Measurements from ENCODE around the gene ALKBH1.

ALKBH1 gene

GRCh38 chr14:77717608-77718305, 9.9 kb upstream of the ALKBH1 start:
- H3K4me2 ChIP-seq (ENCODE audit: insufficient read depth, low read length): no peak overlapping the region
- no peak for DNase-seq
- H3K9me3 ChIP-seq (ENCODE audit: insufficient read depth, low read length, severe bottlenecking): no peaks in the 10 kb centered on the region
- TF ChIP-seq EZH2 (IDR thresholded peaks at IDR 0.05; ENCODE audit: borderline replicate concordance, low read depth, low read length, severe bottlenecking): no peak
- TF ChIP-seq, protein P1, sequence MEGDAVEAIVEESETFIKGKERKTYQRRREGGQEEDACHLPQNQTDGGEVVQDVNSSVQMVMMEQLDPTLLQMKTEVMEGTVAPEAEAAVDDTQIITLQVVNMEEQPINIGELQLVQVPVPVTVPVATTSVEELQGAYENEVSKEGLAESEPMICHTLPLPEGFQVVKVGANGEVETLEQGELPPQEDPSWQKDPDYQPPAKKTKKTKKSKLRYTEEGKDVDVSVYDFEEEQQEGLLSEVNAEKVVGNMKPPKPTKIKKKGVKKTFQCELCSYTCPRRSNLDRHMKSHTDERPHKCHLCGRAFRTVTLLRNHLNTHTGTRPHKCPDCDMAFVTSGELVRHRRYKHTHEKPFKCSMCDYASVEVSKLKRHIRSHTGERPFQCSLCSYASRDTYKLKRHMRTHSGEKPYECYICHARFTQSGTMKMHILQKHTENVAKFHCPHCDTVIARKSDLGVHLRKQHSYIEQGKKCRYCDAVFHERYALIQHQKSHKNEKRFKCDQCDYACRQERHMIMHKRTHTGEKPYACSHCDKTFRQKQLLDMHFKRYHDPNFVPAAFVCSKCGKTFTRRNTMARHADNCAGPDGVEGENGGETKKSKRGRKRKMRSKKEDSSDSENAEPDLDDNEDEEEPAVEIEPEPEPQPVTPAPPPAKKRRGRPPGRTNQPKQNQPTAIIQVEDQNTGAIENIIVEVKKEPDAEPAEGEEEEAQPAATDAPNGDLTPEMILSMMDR (IDR thresholded peaks at IDR 0.05; ENCODE audit: borderline replicate concordance, extremely low read depth, low read length, poor library complexity, severe bottlenecking): no peak
- peaks cover 26% of the 10 kb centered on the region for H3K79me2 ChIP-seq (ENCODE audit: insufficient read depth, low read length)
- peaks cover 25% of the 10 kb centered on the region; the same call in 1 of the 2 replicates for H4K20me1 ChIP-seq (ENCODE audit: insufficient read depth, low read length)
- no peak overlapping the region for H3K4me3 ChIP-seq (ENCODE audit: low read depth in 1 of 2, low read length in 2 of 2)
- H3K4me1 ChIP-seq (ENCODE audit: insufficient read depth, low read length): no peaks in the 10 kb centered on the region
- no peak overlapping the region for H3K9ac ChIP-seq (ENCODE audit: low read depth, low read length)
- H3K27ac ChIP-seq (ENCODE audit: low read length): no peak overlapping the region
- peaks cover 95% of the 10 kb centered on the region for H3K36me3 ChIP-seq (ENCODE audit: insufficient read depth, low read length)
- peak; percentile 13; the same call in 1 of the 3 replicates for ATAC-seq (ENCODE audit: insufficient read depth, low read depth)
- H3K27me3 ChIP-seq (ENCODE audit: insufficient read depth, low read length, poor library complexity): no peaks in the 10 kb centered on the region
- no peak overlapping the region for H2AFZ ChIP-seq (ENCODE audit: low read depth, low read length)

- Histone ChIP-seq H3K27me3 (ENCODE audit: insufficient read depth, low read length, poor library complexity) (no peaks in the 10 kb centered on the region), H3K4me3 (ENCODE audit: low read depth in 1 of 2, low read length in 2 of 2) (no peak overlapping the region), H3K79me2 (ENCODE audit: insufficient read depth, low read length) (peaks cover 49% of the 10 kb centered on the region), H3K4me2 (ENCODE audit: insufficient read depth, low read length) (no peak overlapping the region), H4K20me1 (ENCODE audit: insufficient read depth, low read length) (peaks cover 27% of the 10 kb centered on the region; the same call in 1 of the 2 replicates), H3K9ac (ENCODE audit: low read depth, low read length) (no peak overlapping the region), H2AFZ (ENCODE audit: low read depth, low read length) (no peak overlapping the region), H3K9me3 (ENCODE audit: insufficient read depth, low read length, severe bottlenecking) (no peaks in the 10 kb centered on the region), H3K4me1 (ENCODE audit: insufficient read depth, low read length) (peaks cover 8% of the 10 kb centered on the region; the same call in 1 of the 2 replicates), H3K27ac (ENCODE audit: low read length) (no peak overlapping the region), H3K36me3 (ENCODE audit: insufficient read depth, low read length) (peaks cover 90% of the 10 kb centered on the region)
- no peak for ATAC-seq (ENCODE audit: insufficient read depth, low read depth)
- no peak for TF ChIP-seq EZH2 (IDR thresholded peaks at IDR 0.05; ENCODE audit: borderline replicate concordance, low read depth, low read length, severe bottlenecking)
- TF ChIP-seq, protein P1 (IDR thresholded peaks at IDR 0.05; ENCODE audit: borderline replicate concordance, extremely low read depth, low read length, poor library complexity, severe bottlenecking): no peak
- DNase-seq: no peak
These were observed 7.1 kb upstream of the ALKBH1 start for GRCh38 chr14:77714926-77715325.

- Histone ChIP-seq H3K9ac (ENCODE audit: low read depth, low read length) (no peak overlapping the region), H3K4me1 (ENCODE audit: insufficient read depth, low read length) (peaks cover 36% of the 10 kb centered on the region), H4K20me1 (ENCODE audit: insufficient read depth, low read length) (peaks cover 30% of the 10 kb centered on the region; the same call in 1 of the 2 replicates), H3K9me3 (ENCODE audit: insufficient read depth, low read length, severe bottlenecking) (no peaks in the 10 kb centered on the region), H3K79me2 (ENCODE audit: insufficient read depth, low read length) (peaks cover 91% of the 10 kb centered on the region), H3K27ac (ENCODE audit: low read length) (no peak overlapping the region), H3K27me3 (ENCODE audit: insufficient read depth, low read length, poor library complexity) (no peaks in the 10 kb centered on the region), H3K4me2 (ENCODE audit: insufficient read depth, low read length) (peak overlapping the region; percentile 87; the same call in 1 of the 2 replicates), H3K4me3 (ENCODE audit: low read depth in 1 of 2, low read length in 2 of 2) (no peak overlapping the region; a peak in 1 of 4 replicates), H3K36me3 (ENCODE audit: insufficient read depth, low read length) (peaks cover 51% of the 10 kb centered on the region), H2AFZ (ENCODE audit: low read depth, low read length) (no peak overlapping the region)
- no peak for DNase-seq
- no peak for ATAC-seq (ENCODE audit: insufficient read depth, low read depth)
- TF ChIP-seq, protein P1 (IDR thresholded peaks at IDR 0.05; ENCODE audit: borderline replicate concordance, extremely low read depth, low read length, poor library complexity, severe bottlenecking): no peak
- TF ChIP-seq EZH2 (IDR thresholded peaks at IDR 0.05; ENCODE audit: borderline replicate concordance, low read depth, low read length, severe bottlenecking): no peak
These were observed 2.5 kb upstream of the ALKBH1 start for GRCh38 chr14:77710364-77710763.

All from DND-41 (cell line).